ENCODE measurements around the gene RPP14. TPM values are rescaled to one million over a fixed set of nuclear protein-coding genes. Genes with fewer than 3 reads are reported as not detected.

Gene RPP14
- 10 to 100 TPM in 1 of 2 donors, 1 to 10 TPM in 1; 10.0 to 19.0 TPM for total RNA-seq

GRCh38 chr3:58305882-58306711, at the start of gene RPP14, which contains the start of gene HTD2:
Gene RPP14 (plus strand): TSS chr3:58306245. CDS start chr3:58310330, 4,085 bp downstream.
Gene HTD2 (plus strand): TSS chr3:58306520. CDS start chr3:58317614, 11,094 bp downstream.

GRCh38 chr3:58332575-58333188, 26.6 kb downstream of the RPP14 start, which contains the start of gene PXK:
Gene PXK (plus strand): TSS chr3:58332892. CDS start chr3:58332989, 97 bp downstream.

Small RNA genes lying within 50 kb of the gene (small RNA-seq; reads per million reads assigned to genes)
- gene AC098479.1, result 0 reads per million in 2 donors

Other genes starting within 250 kb of the RPP14 start
- gene DNASE1L3, start 95.3 kb upstream of the RPP14 start, total RNA-seq, result not detected
- gene ABHD6, start 68.5 kb upstream of the RPP14 start, total RNA-seq, result 10 to 100 TPM; 56.6 to 64.7 TPM
- 1 to 10 TPM; 7.7 to 8.9 TPM for gene HTD2, start 275 bp downstream of the RPP14 start, total RNA-seq
- gene PXK, start 26.6 kb downstream of the RPP14 start, total RNA-seq, result 10 to 100 TPM; 24.0 to 53.0 TPM
- 10 to 100 TPM; 45.1 to 54.6 TPM for gene PDHB, start 127.6 kb downstream of the RPP14 start, total RNA-seq
- gene KCTD6, start 185.9 kb downstream of the RPP14 start, total RNA-seq, result 1 to 10 TPM; 6.5 to 7.3 TPM
- gene ACOX2, start 230.9 kb downstream of the RPP14 start, total RNA-seq, result 1 to 10 TPM; 1.3 to 1.4 TPM

Measured in melanocyte of skin (primary cell).